Measurements from ENCODE around the gene IL22RA1. TPM values are rescaled to one million over a fixed set of nuclear protein-coding genes. Genes with fewer than 3 reads are reported as not detected.

Gene IL22RA1
- total and polyA plus RNA-seq, 10 of the 15 experiments (the other 5 are each of a cell fraction or from before 2014, with no cell fraction given) = not detected

DNA sequence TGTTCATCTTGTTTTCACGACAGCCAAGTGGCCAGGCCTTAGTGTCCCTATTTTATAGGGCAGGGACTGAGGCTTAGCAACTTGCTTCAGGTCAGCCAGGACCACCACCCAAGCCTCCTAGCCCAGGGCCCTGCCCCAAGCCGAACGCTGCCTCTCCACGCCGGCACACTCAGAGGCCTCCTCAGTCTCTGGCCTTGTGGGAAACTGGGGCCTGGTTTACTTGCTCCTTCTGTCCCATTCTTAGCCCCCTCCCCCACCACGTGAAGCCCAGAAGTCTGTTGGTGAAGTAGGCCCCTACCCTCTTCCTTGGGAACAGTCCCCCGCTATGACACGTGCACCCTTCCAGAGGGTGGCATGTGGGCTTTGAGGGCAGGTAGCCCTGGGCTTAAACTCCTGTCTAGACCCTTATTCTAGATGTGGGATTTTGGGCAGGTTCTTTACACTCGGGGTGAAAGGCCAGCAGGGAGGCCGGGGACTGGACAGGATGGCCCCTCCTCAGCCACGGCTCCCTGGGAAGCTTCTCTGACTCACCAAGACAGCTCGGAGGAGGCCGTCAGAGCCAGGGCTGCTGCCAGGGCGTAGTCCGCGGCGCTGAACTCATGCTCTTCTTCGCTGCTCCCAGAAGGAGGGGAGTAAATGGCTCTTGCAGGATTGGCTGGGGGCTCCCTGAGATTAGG lies 35.3 kb downstream of the IL22RA1 start:
- Histone ChIP-seq H3K79me2 (ENCODE audit: control insufficient read depth, insufficient read depth, low read length) (no peaks in the 10 kb centered on the region), H3K4me1 (ENCODE audit: control insufficient read depth, insufficient read depth, low read length) (no peaks in the 10 kb centered on the region), H3K4me3 (no peak overlapping the region), H3K9me3 (replicated peaks; ENCODE audit: control insufficient read depth, insufficient read depth, low read length) (no peaks in the 10 kb centered on the region), H2AFZ (ENCODE audit: control insufficient read depth, low read depth, low read length) (no peak overlapping the region), H4K20me1 (ENCODE audit: control insufficient read depth, insufficient read depth) (no peaks in the 10 kb centered on the region), H3K4me2 (ENCODE audit: control insufficient read depth, insufficient read depth) (no peak overlapping the region), H3K36me3 (ENCODE audit: control insufficient read depth in 2 of 2, insufficient read depth in 2 of 2, low read length in 1 of 2) (no peaks in the 10 kb centered on the region), H3K27me3 (replicated peaks in 1 of 2; ENCODE audit: control insufficient read depth in 2 of 2, insufficient read depth in 2 of 2, low read length in 1 of 2) (no peaks in the 10 kb centered on the region; a peak in 2 of 4 replicates), H3K9ac (ENCODE audit: control insufficient read depth, insufficient read depth, low read length) (no peak overlapping the region), H3K27ac (ENCODE audit: control insufficient read depth, insufficient read depth) (no peak overlapping the region)
- in situ Hi-C loops (cut with MboI) = no loop called here
- intact Hi-C loops (cut with micrococcal nuclease; ENCODE audit: unreplicated experiment) = no loop called here
- BruUV-seq (replicated peaks) = no TSS peak
- RAD21 ChIA-PET (ENCODE audit: unreplicated experiment) = no interaction called here
- SMC1A ChIA-PET (ENCODE audit: uncharacterized antibody, unreplicated experiment) = no interaction called here
- ATAC-seq = no peak
- POLR2A ChIA-PET = no interaction called here
- DNase-seq (ENCODE audit: low read depth, low spot score) = no peak
- CTCF ChIA-PET = no interaction called here
- no peak for FAIRE-seq
- WGBS (ENCODE audit: insufficient coverage, insufficient replicate concordance, low lambda C conversion rate, missing lambda C conversion rate) = 40% methylated on average over 18 of the region's 18 CpGs
- no peak for TF ChIP-seq BRCA1 (IDR thresholded peaks at IDR 0.05; ENCODE audit: low read depth, low read length)
- TF ChIP-seq EGR1 (IDR thresholded peaks at IDR 0.05; ENCODE audit: borderline replicate concordance in 1 of 2, low read depth in 2 of 2, low read length in 2 of 2) = no peak
- no peak for TF ChIP-seq PAX5 (IDR thresholded peaks at IDR 0.05; ENCODE audit: borderline replicate concordance, low read depth, low read length)
- TF ChIP-seq, protein P1, sequence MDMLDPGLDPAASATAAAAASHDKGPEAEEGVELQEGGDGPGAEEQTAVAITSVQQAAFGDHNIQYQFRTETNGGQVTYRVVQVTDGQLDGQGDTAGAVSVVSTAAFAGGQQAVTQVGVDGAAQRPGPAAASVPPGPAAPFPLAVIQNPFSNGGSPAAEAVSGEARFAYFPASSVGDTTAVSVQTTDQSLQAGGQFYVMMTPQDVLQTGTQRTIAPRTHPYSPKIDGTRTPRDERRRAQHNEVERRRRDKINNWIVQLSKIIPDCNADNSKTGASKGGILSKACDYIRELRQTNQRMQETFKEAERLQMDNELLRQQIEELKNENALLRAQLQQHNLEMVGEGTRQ (IDR thresholded peaks at IDR 0.05; ENCODE audit: borderline replicate concordance, low read depth, low read length) = no peak
- TF ChIP-seq CREB1 (IDR thresholded peaks at IDR 0.05; ENCODE audit: low read depth) = no peak
- TF ChIP-seq YBX1 (IDR thresholded peaks at IDR 0.05) = no peak
- TF ChIP-seq WRNIP1 (IDR thresholded peaks at IDR 0.05; ENCODE audit: borderline replicate concordance, low read depth, low read length) = no peak
- TF ChIP-seq DPF2 (IDR thresholded peaks at IDR 0.05) = no peak
- no peak for TF ChIP-seq ZBED1 (IDR thresholded peaks at IDR 0.05; ENCODE audit: borderline replicate concordance)
- TF ChIP-seq MEF2B (IDR thresholded peaks at IDR 0.05; ENCODE audit: partially characterized antibody, poor library complexity, severe bottlenecking) = no peak
- TF ChIP-seq, protein P2, sequence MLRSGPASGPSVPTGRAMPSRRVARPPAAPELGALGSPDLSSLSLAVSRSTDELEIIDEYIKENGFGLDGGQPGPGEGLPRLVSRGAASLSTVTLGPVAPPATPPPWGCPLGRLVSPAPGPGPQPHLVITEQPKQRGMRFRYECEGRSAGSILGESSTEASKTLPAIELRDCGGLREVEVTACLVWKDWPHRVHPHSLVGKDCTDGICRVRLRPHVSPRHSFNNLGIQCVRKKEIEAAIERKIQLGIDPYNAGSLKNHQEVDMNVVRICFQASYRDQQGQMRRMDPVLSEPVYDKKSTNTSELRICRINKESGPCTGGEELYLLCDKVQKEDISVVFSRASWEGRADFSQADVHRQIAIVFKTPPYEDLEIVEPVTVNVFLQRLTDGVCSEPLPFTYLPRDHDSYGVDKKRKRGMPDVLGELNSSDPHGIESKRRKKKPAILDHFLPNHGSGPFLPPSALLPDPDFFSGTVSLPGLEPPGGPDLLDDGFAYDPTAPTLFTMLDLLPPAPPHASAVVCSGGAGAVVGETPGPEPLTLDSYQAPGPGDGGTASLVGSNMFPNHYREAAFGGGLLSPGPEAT (IDR thresholded peaks at IDR 0.05; ENCODE audit: low read depth) = no peak
- no peak for TF ChIP-seq JUNB (IDR thresholded peaks at IDR 0.05)
- no peak for TF ChIP-seq BCL11A (IDR thresholded peaks at IDR 0.05; ENCODE audit: low read depth, low read length)
- no peak for TF ChIP-seq TCF3 (IDR thresholded peaks at IDR 0.05; ENCODE audit: borderline replicate concordance, insufficient read depth, low read depth, low read length)
- no peak for TF ChIP-seq RELA (IDR thresholded peaks at IDR 0.05; ENCODE audit: borderline replicate concordance, partially characterized antibody)
- no peak for TF ChIP-seq ETV6 (conservative IDR thresholded peaks at IDR 0.05 in 1 of 2, IDR thresholded peaks at IDR 0.05 in 1 of 2; ENCODE audit: borderline replicate concordance in 1 of 2, low read depth in 1 of 2)
- TF ChIP-seq RFX5 (IDR thresholded peaks at IDR 0.05; ENCODE audit: low read depth, low read length) = no peak
- TF ChIP-seq HDAC2 (IDR thresholded peaks at IDR 0.05) = no peak
